Spleen (tissue), 11 donors: Measurements from ENCODE around the gene MRPS22. TPM values are rescaled to one million over a fixed set of nuclear protein-coding genes. Genes with fewer than 3 reads are reported as not detected.

ENCODE experiments used
- DNase-seq: peaks from one replicate; pipeline ENCODE4 v3.0.0-alpha.2; 2020
- H3K27ac ChIP-seq, 8 donors: fragments of 200-600 bp; sonication (generic) in 7 of 8; 1 replicate in 4 of 8; 2 replicates in 4 of 8; pipeline versions ENCODE4 v1.5.0 to v1.8.0; 2016 to 2021; ENCODE audit warnings: inconsistent platforms in 4 of 8, mild to moderate bottlenecking in 4 of 8, moderate library complexity in 1 of 8
- H3K27me3 ChIP-seq, 7 donors: fragments of 200-600 bp; sonication (generic) in 6 of 7; replicated peaks in 1 of 7; 1 replicate in 4 of 7; 2 replicates in 3 of 7; pipeline versions ENCODE4 v1.5.0 to v1.8.0; 2016 to 2021; ENCODE audit warnings: inconsistent platforms in 3 of 7, mild to moderate bottlenecking in 1 of 7
- H3K36me3 ChIP-seq, 6 donors: fragments of 200-600 bp; sonication (generic) in 5 of 6; 1 replicate in 4 of 6; 2 replicates in 2 of 6; pipeline versions ENCODE4 v1.5.0 to v1.8.0; 2016 to 2021; ENCODE audit warnings: inconsistent platforms in 2 of 6
- H3K4me1 ChIP-seq, 6 donors: fragments of 200-600 bp; sonication (generic) in 5 of 6; 1 replicate in 3 of 6; 2 replicates in 3 of 6; pipeline versions ENCODE4 v1.5.0 to v1.8.0; 2016 to 2021; ENCODE audit warnings: inconsistent platforms in 3 of 6
- H3K4me3 ChIP-seq, 8 donors: fragments of 200-600 bp; sonication (generic) in 7 of 8; 1 replicate in 4 of 8; 2 replicates in 4 of 8; pipeline versions ENCODE4 v1.5.0 to v1.8.0; 2016 to 2021; ENCODE audit warnings: inconsistent platforms in 4 of 8, mild to moderate bottlenecking in 4 of 8, moderate library complexity in 2 of 8
- H3K9me3 ChIP-seq, 8 donors: fragments of 200-600 bp; sonication (generic) in 7 of 8; 1 replicate in 4 of 8; 2 replicates in 4 of 8; pipeline versions ENCODE4 v1.5.0 to v1.8.0; 2016 to 2021; ENCODE audit warnings: inconsistent platforms in 4 of 8
- POLR2A ChIP-seq, 3 donors: fragments of 450-650 bp; IDR thresholded peaks; one replicate each; pipeline ENCODE4 v1.5.1; 2017; ENCODE audit warnings: antibody characterized with exemption in 3 of 3, mild to moderate bottlenecking in 1 of 3
- POLR2AphosphoS5 ChIP-seq, 3 donors: sonication (generic); formaldehyde crosslinking; IDR thresholded peaks; one replicate each; pipeline ENCODE4 v1.5.1; 2017; ENCODE audit warnings: antibody characterized with exemption in 3 of 3
- WGBS, 5 donors: extraction: QIAGEN DNeasy Blood & Tissue Kit in 3 of 5; methylation state at CpG; one replicate each; pipeline versions ENCODE4 v1.1.5 to v1.1.7; 2013 to 2018; 5-methylcytosine and 5-hydroxymethylcytosine counted together
- intact Hi-C: fragments of 100-400 bp; cut with DNase I; formaldehyde crosslinking; loops from one replicate; pipeline ENCODE4 v1.15.0; 2023; ENCODE audit warnings: low total_unique reads
- polyA plus RNA-seq, 3 donors: library from polyadenylated mRNA; stranded (reverse); fragments of 200-250 nt; gene quantifications; one replicate each; pipeline ENCODE4 v1.2.1, GENCODE V29; 2013
- total RNA-seq, 7 donors: library from RNA; depleted of rRNA in 3 of 7; stranded (reverse); fragments of >200 nt in 3 of 7; fragmentation: NEBNext Ultra II Directional in 4 of 7; extraction: Animal tissue kit (Norgen Biotek cat#: 25700) in 4 of 7; gene quantifications; one replicate each; pipeline versions ENCODE4 v1.1.0 to v1.2.1, GENCODE V29; 2016 to 2021
- TF ChIP-seq, protein P1 (sequence below), 11 experiments: fragments of 200-600 bp in 7 of 11; fragments of 450-650 bp in 4 of 11; sonication (generic) in 4 of 11; IDR thresholded peaks in 8 of 11; conservative IDR thresholded peaks in 3 of 11; 1 replicate in 7 of 11; 2 replicates in 4 of 11; pipeline versions ENCODE4 v1.4.0 to v1.8.0; 2016 to 2021; ENCODE audit warnings: antibody characterized with exemption in 11 of 11, inconsistent platforms in 4 of 11, mild to moderate bottlenecking in 1 of 11
- donor health status: healthy with polysubstance abuse.
- donor health status: DM: no; HTN: no; CAD: no; lungs with moderate emphysema.
- donor health status: DM: no; HTN: no; CAD: no.
- donor health status: Bipolar disorder and iron deficiency.
- donor health status: healthy.
- donor health status: DM: no; HTN: no; CAD: no.
- donor health status: DM: yes; HTN: yes; CAD: no.

Gene MRPS22
- total and polyA plus RNA-seq, 10 donors, result 24.8 to 53.2 (median 30.9) TPM

- intact Hi-C loops, result loop anchor here (5.0 to 10.0 kb wide), 2 partner anchors 214 to 401 kb away; no protein-coding TSS in a partner anchor
- TF ChIP-seq, protein P1, sequence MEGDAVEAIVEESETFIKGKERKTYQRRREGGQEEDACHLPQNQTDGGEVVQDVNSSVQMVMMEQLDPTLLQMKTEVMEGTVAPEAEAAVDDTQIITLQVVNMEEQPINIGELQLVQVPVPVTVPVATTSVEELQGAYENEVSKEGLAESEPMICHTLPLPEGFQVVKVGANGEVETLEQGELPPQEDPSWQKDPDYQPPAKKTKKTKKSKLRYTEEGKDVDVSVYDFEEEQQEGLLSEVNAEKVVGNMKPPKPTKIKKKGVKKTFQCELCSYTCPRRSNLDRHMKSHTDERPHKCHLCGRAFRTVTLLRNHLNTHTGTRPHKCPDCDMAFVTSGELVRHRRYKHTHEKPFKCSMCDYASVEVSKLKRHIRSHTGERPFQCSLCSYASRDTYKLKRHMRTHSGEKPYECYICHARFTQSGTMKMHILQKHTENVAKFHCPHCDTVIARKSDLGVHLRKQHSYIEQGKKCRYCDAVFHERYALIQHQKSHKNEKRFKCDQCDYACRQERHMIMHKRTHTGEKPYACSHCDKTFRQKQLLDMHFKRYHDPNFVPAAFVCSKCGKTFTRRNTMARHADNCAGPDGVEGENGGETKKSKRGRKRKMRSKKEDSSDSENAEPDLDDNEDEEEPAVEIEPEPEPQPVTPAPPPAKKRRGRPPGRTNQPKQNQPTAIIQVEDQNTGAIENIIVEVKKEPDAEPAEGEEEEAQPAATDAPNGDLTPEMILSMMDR (IDR thresholded peaks at IDR 0.05 in 8 of 11, conservative IDR thresholded peaks at IDR 0.05 in 3 of 11), result no peak
- TF ChIP-seq POLR2A (IDR thresholded peaks at IDR 0.05) (no peak), POLR2AphosphoS5 (IDR thresholded peaks at IDR 0.05) (no peak)
- Histone ChIP-seq H3K36me3 (no peaks in the 10 kb centered on the region), H3K27ac (no peak overlapping the region), H3K9me3 (no peaks in the 10 kb centered on the region), H3K27me3 (peaks cover 0 to 17% (median 12%) of the 10 kb centered on the region in 7 donors), H3K4me3 (no peak overlapping the region), H3K4me1 (peaks cover 6 to 12% (median 9%) of the 10 kb centered on the region in 6 donors)
- no peak for DNase-seq
- WGBS, 5 donors, result 79 to 89% (median 87%) methylated on average over 5 of the region's 5 CpGs
Measured at GRCh38 chr3:139326131-139326530, 17.7 kb upstream of the MRPS22 start.

- H3K4me3 ChIP-seq, result no peak overlapping the region
- peaks cover 6 to 12% (median 9%) of the 10 kb centered on the region in 6 donors for H3K4me1 ChIP-seq
- TF ChIP-seq POLR2AphosphoS5 (IDR thresholded peaks at IDR 0.05), result no peak
- TF ChIP-seq, protein P1 (IDR thresholded peaks at IDR 0.05 in 8 of 11, conservative IDR thresholded peaks at IDR 0.05 in 3 of 11), result no peak
- no peak for TF ChIP-seq POLR2A (IDR thresholded peaks at IDR 0.05)
- H3K9me3 ChIP-seq, result no peaks in the 10 kb centered on the region
- intact Hi-C loops, result loop anchor here (5.0 to 10.0 kb wide), 2 partner anchors 214 to 402 kb away; no protein-coding TSS in a partner anchor
- no peak overlapping the region for H3K27ac ChIP-seq
- H3K27me3 ChIP-seq, result peaks cover 0 to 23% (median 13%) of the 10 kb centered on the region in 7 donors
- H3K36me3 ChIP-seq, result no peaks in the 10 kb centered on the region
- 74 to 88% (median 79%) methylated on average over 4 of the region's 4 CpGs for WGBS, 5 donors
- no peak for DNase-seq
Measured at GRCh38 chr3:139326707-139327106, 17.1 kb upstream of the MRPS22 start.

DNA sequence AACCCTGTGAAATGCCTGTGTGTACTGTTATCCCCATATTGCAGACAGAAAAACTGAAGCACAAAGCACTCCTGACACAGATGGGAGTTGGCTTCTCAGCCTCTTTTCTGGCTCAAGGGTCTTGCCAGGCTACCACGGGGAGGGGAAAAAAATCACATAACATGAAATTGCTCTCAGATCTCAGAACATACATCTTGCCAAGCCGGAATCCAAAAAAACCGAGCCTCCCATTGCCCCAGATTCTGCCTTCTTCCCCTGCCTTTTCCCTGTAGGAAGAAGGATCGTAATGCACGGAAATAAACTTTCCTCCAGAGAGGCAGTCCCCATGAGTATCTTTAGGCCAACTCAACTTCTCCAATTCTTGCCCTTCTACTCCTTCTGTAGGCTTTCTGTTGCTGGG, 16.6 kb upstream of the MRPS22 start:
- Histone ChIP-seq H3K9me3 (no peaks in the 10 kb centered on the region), H3K4me1 (peaks cover 6 to 12% (median 9%) of the 10 kb centered on the region in 6 donors), H3K36me3 (no peaks in the 10 kb centered on the region), H3K27me3 (peaks cover 0 to 28% (median 13%) of the 10 kb centered on the region in 7 donors), H3K4me3 (no peak overlapping the region), H3K27ac (no peak overlapping the region)
- 86 to 95% (median 90%) methylated on average over 5 of the region's 5 CpGs for WGBS, 5 donors
- no peak for DNase-seq
- TF ChIP-seq POLR2AphosphoS5 (IDR thresholded peaks at IDR 0.05) (no peak), POLR2A (IDR thresholded peaks at IDR 0.05) (no peak)
- TF ChIP-seq, protein P1 (IDR thresholded peaks at IDR 0.05 in 8 of 11, conservative IDR thresholded peaks at IDR 0.05 in 3 of 11), result no peak
- intact Hi-C loops, result loop anchor here (5.0 to 10.0 kb wide), 2 partner anchors 215 to 402 kb away; no protein-coding TSS in a partner anchor

GRCh38 chr3:139327861-139328260, 16.0 kb upstream of the MRPS22 start:
- no peak for DNase-seq
- peaks cover 0 to 32% (median 13%) of the 10 kb centered on the region in 7 donors for H3K27me3 ChIP-seq
- no peak overlapping the region for H3K27ac ChIP-seq
- no peaks in the 10 kb centered on the region for H3K36me3 ChIP-seq
- H3K4me3 ChIP-seq, result no peak overlapping the region
- no peak for TF ChIP-seq POLR2AphosphoS5 (IDR thresholded peaks at IDR 0.05)
- no peak for TF ChIP-seq POLR2A (IDR thresholded peaks at IDR 0.05)
- TF ChIP-seq, protein P1 (IDR thresholded peaks at IDR 0.05 in 8 of 11, conservative IDR thresholded peaks at IDR 0.05 in 3 of 11), result no peak
- H3K4me1 ChIP-seq, result peaks cover 6 to 12% (median 9%) of the 10 kb centered on the region in 6 donors
- H3K9me3 ChIP-seq, result no peaks in the 10 kb centered on the region
- WGBS, 5 donors, result 36 to 48% (median 42%) methylated on average over 7 to 8 of the region's 8 CpGs
- intact Hi-C loops, result loop anchor here (5.0 to 10.0 kb wide), 2 partner anchors 216 to 403 kb away; no protein-coding TSS in a partner anchor
